CD14-positive monocyte (primary cell): ENCODE results near the gene SRMS. TPM values are rescaled to one million over a fixed set of nuclear protein-coding genes. Genes with fewer than 3 reads are reported as not detected.

Experiments used
- DNase-seq, 3 donors: peaks; one replicate each; pipeline ENCODE4 v3.0.0-alpha.2; 2011 to 2022
- H2AFZ ChIP-seq: 2 replicates; pipeline ENCODE4 v1.6.0; 2012; ENCODE audit warnings: mild to moderate bottlenecking, low read depth, low read length, inconsistent platforms; ENCODE audit not compliant: insufficient read depth, poor library complexity, severe bottlenecking
- H3K27ac ChIP-seq, 2 donors: 1 replicate in 1 of 2; 2 replicates in 1 of 2; pipeline ENCODE4 v1.5.1; 2012 to 2013; ENCODE audit warnings: low read length in 2 of 2, control low read depth in 1 of 2, inconsistent platforms in 1 of 2, low read depth in 1 of 2, mild to moderate bottlenecking in 1 of 2
- H3K27me3 ChIP-seq, 2 donors: one replicate each; pipeline versions ENCODE4 v1.6.0 to v1.6.1; 2011 to 2013; ENCODE audit warnings: low read length in 2 of 2; ENCODE audit not compliant: control insufficient read depth in 2 of 2, insufficient read depth in 2 of 2
- H3K36me3 ChIP-seq, 2 donors: replicated peaks in 1 of 2; 1 replicate in 1 of 2; 2 replicates in 1 of 2; pipeline versions ENCODE4 v1.5.1 to v1.6.1; 2012 to 2013; ENCODE audit warnings: low read length in 2 of 2, control low read depth in 1 of 2, inconsistent platforms in 1 of 2, mild to moderate bottlenecking in 1 of 2; ENCODE audit not compliant: insufficient read depth in 2 of 2, control insufficient read depth in 1 of 2
- H3K4me1 ChIP-seq, 2 donors: 1 replicate in 1 of 2; 2 replicates in 1 of 2; pipeline versions ENCODE4 v1.5.1 to v1.6.1; 2012 to 2013; ENCODE audit warnings: low read length in 2 of 2, control low read depth in 1 of 2, inconsistent platforms in 1 of 2, mild to moderate bottlenecking in 1 of 2, moderate library complexity in 1 of 2; ENCODE audit not compliant: insufficient read depth in 2 of 2, control insufficient read depth in 1 of 2
- H3K4me2 ChIP-seq: replicated peaks from 2 replicates; pipeline ENCODE3; 2012; ENCODE audit warnings: low read length, moderate library complexity, mild to moderate bottlenecking; ENCODE audit not compliant: poor library complexity, severe bottlenecking; ENCODE audit errors: extremely low read depth
- H3K4me3 ChIP-seq, 3 experiments: fragments of 200-600 bp in 1 of 3; sonication (generic) in 1 of 3; replicated peaks in 1 of 3; 1 replicate in 2 of 3; 2 replicates in 1 of 3; pipeline ENCODE4 v1.5.1; 2011 to 2013; ENCODE audit warnings: low read length in 3 of 3, mild to moderate bottlenecking in 3 of 3, control low read depth in 2 of 3, low read depth in 2 of 3, inconsistent platforms in 1 of 3, moderate library complexity in 1 of 3
- H3K79me2 ChIP-seq: 2 replicates; pipeline ENCODE4 v1.6.0; 2012; ENCODE audit warnings: mild to moderate bottlenecking, control low read depth, inconsistent platforms, low read length, moderate library complexity; ENCODE audit not compliant: insufficient read depth
- H3K9ac ChIP-seq: 2 replicates; pipeline ENCODE4 v1.6.0; 2017; ENCODE audit warnings: low read length, mild to moderate bottlenecking; ENCODE audit not compliant: insufficient read depth, poor library complexity, severe bottlenecking
- H3K9me3 ChIP-seq, 2 donors: replicated peaks in 1 of 2; 1 replicate in 1 of 2; 2 replicates in 1 of 2; pipeline versions ENCODE4 v1.5.1 to v1.6.1; 2012 to 2013; ENCODE audit warnings: low read length in 2 of 2, control low read depth in 1 of 2; ENCODE audit not compliant: control insufficient read depth in 1 of 2, insufficient read depth in 1 of 2
- H4K20me1 ChIP-seq: 2 replicates; pipeline ENCODE4 v1.6.0; 2012; ENCODE audit warnings: mild to moderate bottlenecking, low read length, control low read depth, moderate library complexity; ENCODE audit not compliant: insufficient read depth
- H3K27ac Mint-ChIP-seq, 7 donors: one replicate each; pipeline ENCODE4 v1.8.0; 2020; ENCODE audit warnings: mild to moderate bottlenecking in 7 of 7, mixed read lengths in 7 of 7, moderate library complexity in 6 of 7, inconsistent platforms in 2 of 7
- H3K27me3 Mint-ChIP-seq, 3 donors: one replicate each; pipeline ENCODE4 v1.8.0; 2021 to 2022; ENCODE audit warnings: low read depth in 3 of 3, mild to moderate bottlenecking in 3 of 3, mixed read lengths in 3 of 3, moderate library complexity in 3 of 3, inconsistent platforms in 1 of 3
- H3K36me3 Mint-ChIP-seq, 2 donors: one replicate each; pipeline ENCODE4 v1.8.0; 2020; ENCODE audit warnings: mixed read lengths in 2 of 2, inconsistent platforms in 1 of 2, mild to moderate bottlenecking in 1 of 2
- H3K4me1 Mint-ChIP-seq: one replicate; pipeline ENCODE4 v1.8.0; 2020; ENCODE audit warnings: mild to moderate bottlenecking, mixed read lengths
- H3K4me3 Mint-ChIP-seq, 2 donors: one replicate each; pipeline ENCODE4 v1.8.0; 2020; ENCODE audit warnings: mild to moderate bottlenecking in 2 of 2, mixed read lengths in 2 of 2, moderate library complexity in 1 of 2
- H3K9me3 Mint-ChIP-seq, 7 donors: one replicate each; pipeline ENCODE4 v1.8.0; 2020 to 2022; ENCODE audit warnings: mixed read lengths in 7 of 7, mild to moderate bottlenecking in 6 of 7, moderate library complexity in 6 of 7, inconsistent platforms in 2 of 7
- CTCF ChIP-seq: fragments of 200-600 bp; IDR thresholded peaks from one replicate; pipeline ENCODE4 v1.8.0; 2022; ENCODE audit warnings: antibody characterized with exemption, mild to moderate bottlenecking
- WGBS: methylation state at CpG from one replicate; pipeline ENCODE4 v1.1.5; 2013; ENCODE audit warnings: missing lambda C conversion rate; ENCODE audit not compliant: insufficient coverage; 5-methylcytosine and 5-hydroxymethylcytosine counted together
- intact Hi-C, 2 donors: fragments of 100-400 bp; cut with micrococcal nuclease; formaldehyde crosslinking; loops; one replicate each; pipeline versions ENCODE4 v1.15.0 to v1.15.1; 2023
- polyA plus RNA-seq, 3 donors: library from polyadenylated mRNA; depleted of rRNA in 1 of 3; unstranded in 2 of 3; stranded (reverse) in 1 of 3; fragments of 300-500 nt in 2 of 3; fragments of >200 nt in 1 of 3; fragmentation: Illumina TruSeq in 2 of 3; gene quantifications; 1 replicate in 2 of 3; 2 replicates in 1 of 3; pipeline ENCODE4 v1.2.3, GENCODE V29; 2012 to 2021

Gene SRMS
- polyA plus RNA-seq, 3 donors: not detected

- Mint-ChIP-seq H3K9me3 (no peaks in the 10 kb centered on the region), H3K4me3 (no peak overlapping the region), H3K4me1 (peaks cover 13% of the 10 kb centered on the region), H3K36me3 (peaks cover 54 to 74% of the 10 kb centered on the region in 2 donors), H3K27me3 (peaks cover 3 to 8% (median 6%) of the 10 kb centered on the region in 3 donors), H3K27ac (no peak overlapping the region)
- no peaks in the 10 kb centered on the region for H3K27me3 ChIP-seq
- H2AFZ ChIP-seq: no peak overlapping the region
- TF ChIP-seq CTCF: no peak
- H3K4me2 ChIP-seq: no peak overlapping the region
- no peak overlapping the region for H3K4me3 ChIP-seq
- no peak overlapping the region for H3K9ac ChIP-seq
- intact Hi-C loops: no loop called here
- H3K9me3 ChIP-seq: no peaks in the 10 kb centered on the region
- 95% methylated on average over 37 of the region's 38 CpGs for WGBS
- peaks cover 38 to 57% of the 10 kb centered on the region in 2 donors for H3K36me3 ChIP-seq
- H3K79me2 ChIP-seq: no peaks in the 10 kb centered on the region
- no peak for DNase-seq
- no peak overlapping the region for H3K27ac ChIP-seq
- peaks cover 0 to 7% of the 10 kb centered on the region in 2 donors for H3K4me1 ChIP-seq
- H4K20me1 ChIP-seq: peaks cover 4% of the 10 kb centered on the region
Measured at GRCh38 chr20:63589261-63590217, 42.0 kb upstream of the SRMS start.

- DNase-seq: no peak
- no peak for TF ChIP-seq CTCF
- Histone ChIP-seq H3K79me2 (no peaks in the 10 kb centered on the region), H3K4me3 (no peak overlapping the region), H3K27me3 (no peaks in the 10 kb centered on the region), H3K27ac (no peak overlapping the region), H3K9ac (no peak overlapping the region), H3K4me2 (no peak overlapping the region), H4K20me1 (peaks cover 4% of the 10 kb centered on the region), H3K36me3 (peaks cover 32 to 48% of the 10 kb centered on the region in 2 donors), H3K4me1 (peaks cover 0 to 7% of the 10 kb centered on the region in 2 donors), H3K9me3 (no peaks in the 10 kb centered on the region), H2AFZ (no peak overlapping the region)
- peak overlapping the region in 1 of 7 donors; percentile 72 for H3K27ac Mint-ChIP-seq
- H3K4me3 Mint-ChIP-seq: no peak overlapping the region
- 91% methylated on average over 11 of the region's 11 CpGs for WGBS
- peaks cover 13% of the 10 kb centered on the region for H3K4me1 Mint-ChIP-seq
- H3K9me3 Mint-ChIP-seq: no peaks in the 10 kb centered on the region
- peaks cover 49 to 65% of the 10 kb centered on the region in 2 donors for H3K36me3 Mint-ChIP-seq
- intact Hi-C loops: no loop called here
- H3K27me3 Mint-ChIP-seq: peaks cover 6 to 11% (median 7%) of the 10 kb centered on the region in 3 donors
Measured at GRCh38 chr20:63588641-63589041, 41.1 kb upstream of the SRMS start.
